Lower leg skin (tissue), 4 donors: ENCODE results near the gene HMCES. TPM values are rescaled to one million over a fixed set of nuclear protein-coding genes. Genes with fewer than 3 reads are reported as not detected.

Experiments used
- DNase-seq, 2 donors: peaks; one replicate each; pipeline ENCODE4 v3.0.0-alpha.2; 2019; ENCODE audit warnings: low spot score in 2 of 2
- H3K4me3 ChIP-seq: fragments of 200-600 bp; sonication (generic); 2 replicates; pipeline ENCODE4 v1.5.1; 2017; ENCODE audit warnings: mild to moderate bottlenecking, low read depth; ENCODE audit not compliant: poor library complexity, severe bottlenecking
- POLR2A ChIP-seq, 2 donors: fragments of 450-650 bp; IDR thresholded peaks; one replicate each; pipeline ENCODE4 v1.6.1; 2016 to 2017; ENCODE audit warnings: antibody characterized with exemption in 2 of 2, mild to moderate bottlenecking in 1 of 2, moderate library complexity in 1 of 2
- WGBS, 2 donors: methylation state at CpG; one replicate each; pipeline ENCODE4 v1.1.5; 2018; 5-methylcytosine and 5-hydroxymethylcytosine counted together
- intact Hi-C: fragments of 100-400 bp; cut with DNase I; formaldehyde crosslinking; loops from one replicate; pipeline ENCODE4 v1.15.0; 2023; ENCODE audit warnings: low total_unique reads
- total RNA-seq, 4 donors: library from RNA; depleted of rRNA; stranded (reverse); fragments of >200 nt; gene quantifications; one replicate each; pipeline ENCODE4 v1.1.0, GENCODE V29; 2016
- TF ChIP-seq, protein P1 (sequence below), 3 donors: fragments of 450-650 bp; IDR thresholded peaks; one replicate each; pipeline ENCODE4 v1.5.1; 2016; ENCODE audit warnings: antibody characterized with exemption in 3 of 3, mild to moderate bottlenecking in 3 of 3, moderate library complexity in 2 of 3

HMCES gene
- total RNA-seq, 4 donors from 2014 or later, result 25.2 to 34.9 (median 34.4) TPM

DNA sequence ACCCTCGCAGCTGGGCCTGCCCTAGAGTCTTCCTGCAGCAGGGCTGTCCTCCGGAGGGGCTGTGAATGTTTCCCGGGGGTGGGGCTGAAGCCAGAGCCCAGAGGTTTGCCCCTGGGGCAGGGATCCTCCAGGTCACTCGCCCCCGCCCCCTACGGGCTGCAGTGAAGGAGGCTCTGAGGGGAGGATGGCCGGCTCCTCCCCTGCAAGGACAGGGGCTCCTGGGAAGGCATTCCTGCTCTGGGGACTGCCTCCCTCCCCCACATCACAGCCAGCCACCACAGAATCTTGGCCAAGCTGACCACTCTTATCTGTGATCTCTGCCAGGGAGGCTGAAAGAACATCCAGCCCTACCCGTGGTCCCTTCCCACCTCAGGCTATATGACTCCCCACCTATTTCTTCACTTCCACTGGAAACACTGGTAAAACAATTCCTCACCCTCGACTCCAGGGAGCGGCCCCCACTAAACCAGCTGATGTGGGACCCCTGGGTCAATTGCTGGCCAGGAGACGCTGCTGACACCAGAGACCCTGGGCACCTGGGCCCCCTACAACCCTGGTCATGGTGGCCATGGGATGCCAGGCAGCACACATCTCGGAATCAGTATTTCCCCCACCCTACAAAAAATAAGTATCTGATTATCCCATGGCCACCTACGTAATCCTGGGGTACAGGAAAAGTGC, 66.0 kb downstream of the HMCES start:
- no peak for TF ChIP-seq POLR2A (IDR thresholded peaks at IDR 0.05)
- TF ChIP-seq, protein P1, sequence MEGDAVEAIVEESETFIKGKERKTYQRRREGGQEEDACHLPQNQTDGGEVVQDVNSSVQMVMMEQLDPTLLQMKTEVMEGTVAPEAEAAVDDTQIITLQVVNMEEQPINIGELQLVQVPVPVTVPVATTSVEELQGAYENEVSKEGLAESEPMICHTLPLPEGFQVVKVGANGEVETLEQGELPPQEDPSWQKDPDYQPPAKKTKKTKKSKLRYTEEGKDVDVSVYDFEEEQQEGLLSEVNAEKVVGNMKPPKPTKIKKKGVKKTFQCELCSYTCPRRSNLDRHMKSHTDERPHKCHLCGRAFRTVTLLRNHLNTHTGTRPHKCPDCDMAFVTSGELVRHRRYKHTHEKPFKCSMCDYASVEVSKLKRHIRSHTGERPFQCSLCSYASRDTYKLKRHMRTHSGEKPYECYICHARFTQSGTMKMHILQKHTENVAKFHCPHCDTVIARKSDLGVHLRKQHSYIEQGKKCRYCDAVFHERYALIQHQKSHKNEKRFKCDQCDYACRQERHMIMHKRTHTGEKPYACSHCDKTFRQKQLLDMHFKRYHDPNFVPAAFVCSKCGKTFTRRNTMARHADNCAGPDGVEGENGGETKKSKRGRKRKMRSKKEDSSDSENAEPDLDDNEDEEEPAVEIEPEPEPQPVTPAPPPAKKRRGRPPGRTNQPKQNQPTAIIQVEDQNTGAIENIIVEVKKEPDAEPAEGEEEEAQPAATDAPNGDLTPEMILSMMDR (IDR thresholded peaks at IDR 0.05), result no peak
- intact Hi-C loops, result no loop called here
- no peak for DNase-seq
- H3K4me3 ChIP-seq, result no peak overlapping the region
- WGBS, 2 donors, result 44 to 64% methylated on average over 7 to 13 of the region's 13 CpGs

DNA sequence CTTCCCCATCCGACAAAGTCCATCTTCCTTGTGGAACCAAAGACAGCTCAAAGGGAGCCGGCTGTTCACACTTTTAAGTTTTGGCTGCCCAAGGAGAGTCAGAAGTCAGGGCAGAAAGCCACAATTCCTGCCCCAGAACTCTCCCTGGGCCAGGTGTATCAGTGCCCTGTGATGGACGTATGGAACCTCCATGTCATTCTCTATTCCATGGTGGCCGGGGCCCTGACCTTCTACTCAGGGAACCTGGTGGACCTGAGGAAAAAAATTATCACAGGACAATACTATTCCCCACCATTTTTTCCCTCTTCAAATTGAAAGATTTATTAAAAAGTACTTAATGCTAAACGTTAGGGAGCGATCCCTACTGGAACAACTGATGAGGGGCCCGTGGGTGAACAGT, 66.6 kb downstream of the HMCES start:
- DNase-seq, result no peak
- TF ChIP-seq, protein P1 (IDR thresholded peaks at IDR 0.05), result no peak
- no peak for TF ChIP-seq POLR2A (IDR thresholded peaks at IDR 0.05)
- WGBS, 2 donors, result 89 to 94% methylated on average over 7 of the region's 7 CpGs
- intact Hi-C loops, result no loop called here
- no peak overlapping the region for H3K4me3 ChIP-seq

DNA sequence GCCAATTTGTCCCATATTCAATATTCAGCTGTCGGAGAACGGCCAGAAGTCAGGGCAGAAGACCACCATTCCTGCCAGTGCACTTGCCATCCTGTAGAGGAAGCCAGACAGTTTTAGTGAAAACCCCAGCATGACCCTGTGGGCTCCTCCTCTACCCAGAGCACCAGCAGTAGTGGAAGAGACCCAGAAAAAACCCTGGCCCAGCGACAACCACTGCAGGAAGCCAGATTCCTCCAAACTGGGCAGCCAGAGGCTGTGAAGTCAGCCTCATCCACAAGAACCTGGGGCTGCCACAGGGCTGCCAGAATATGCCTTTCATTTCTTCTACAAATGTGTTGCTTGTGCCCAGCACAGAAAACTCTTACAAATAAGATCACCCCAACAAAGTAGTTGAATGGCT, 67.3 kb downstream of the HMCES start:
- intact Hi-C loops, result no loop called here
- TF ChIP-seq POLR2A (IDR thresholded peaks at IDR 0.05), result no peak
- TF ChIP-seq, protein P1 (IDR thresholded peaks at IDR 0.05), result no peak
- 50 to 62% methylated on average over 3 of the region's 3 CpGs for WGBS, 2 donors
- DNase-seq, result no peak
- no peak overlapping the region for H3K4me3 ChIP-seq

DNA sequence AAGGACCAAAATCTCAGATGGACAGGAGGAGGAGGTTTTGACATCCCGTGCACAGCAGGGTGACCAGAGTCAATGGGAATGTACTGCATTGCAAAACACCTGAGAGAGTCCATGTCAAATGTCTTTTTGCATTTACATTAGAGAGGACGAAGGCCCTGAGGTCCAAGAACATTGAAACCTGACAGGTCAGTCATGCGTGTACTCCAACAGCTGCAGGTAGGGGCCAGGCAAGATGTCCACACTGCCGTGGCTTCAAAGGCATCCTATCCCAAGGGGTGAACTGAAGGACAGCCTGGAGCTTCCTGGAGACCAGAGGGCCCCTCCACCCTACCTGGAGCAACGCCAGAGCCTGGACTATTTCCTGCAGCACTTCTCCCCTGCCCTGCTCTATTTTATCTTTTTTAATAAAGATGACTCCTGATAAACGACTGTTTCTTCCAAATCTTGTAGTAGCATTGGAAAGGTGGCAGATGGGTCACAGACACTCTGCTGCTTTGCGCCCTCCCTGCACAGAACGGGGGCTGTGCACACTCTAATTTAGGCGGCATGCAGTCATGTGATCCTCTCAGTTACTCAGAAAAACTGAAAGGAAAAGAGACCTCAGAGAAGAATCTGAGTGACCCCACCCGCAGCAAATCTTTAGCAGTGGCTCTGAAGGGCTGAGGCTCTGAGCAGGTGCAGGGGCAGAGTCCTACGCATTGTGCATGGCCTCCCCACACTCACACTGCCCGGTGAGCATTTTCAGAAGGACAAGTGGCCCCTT, 68.2 kb downstream of the HMCES start:
- no peak overlapping the region for H3K4me3 ChIP-seq
- DNase-seq, result no peak
- TF ChIP-seq, protein P1 (IDR thresholded peaks at IDR 0.05), result no peak
- no peak for TF ChIP-seq POLR2A (IDR thresholded peaks at IDR 0.05)
- intact Hi-C loops, result no loop called here
- whole genome bisulfite sequencing, 2 donors, result 50 to 55% methylated on average over 12 of the region's 12 CpGs

DNA sequence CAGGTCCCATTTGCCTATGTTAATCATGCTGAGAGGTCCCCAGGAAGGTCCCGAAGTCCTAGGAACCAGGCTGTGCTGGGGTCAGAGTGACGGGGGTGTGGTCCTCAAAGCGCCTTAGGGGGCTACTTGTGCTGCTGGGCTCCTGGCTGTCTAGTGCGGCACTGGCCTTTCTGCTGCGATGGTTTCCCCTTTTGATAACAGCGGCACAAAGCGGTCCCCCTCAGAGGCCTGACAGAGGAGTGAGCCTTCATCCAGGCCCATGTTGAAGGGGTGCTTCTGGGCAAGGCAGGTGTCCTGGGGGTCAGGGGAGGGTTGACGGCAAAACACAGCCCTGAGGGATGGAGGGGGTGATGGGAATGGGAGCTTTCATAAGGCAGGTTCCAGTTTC, 68.8 kb downstream of the HMCES start:
- intact Hi-C loops, result no loop called here
- WGBS, 2 donors, result 82 to 83% methylated on average over 8 of the region's 8 CpGs
- TF ChIP-seq, protein P1 (IDR thresholded peaks at IDR 0.05), result no peak
- no peak for TF ChIP-seq POLR2A (IDR thresholded peaks at IDR 0.05)

More for the DNA sequence above, 68.8 kb downstream of the HMCES start:
- no peak overlapping the region for H3K4me3 ChIP-seq
- no peak for DNase-seq
